ENCODE measurements around the gene MLXIP.

Gene MLXIP

DNA sequence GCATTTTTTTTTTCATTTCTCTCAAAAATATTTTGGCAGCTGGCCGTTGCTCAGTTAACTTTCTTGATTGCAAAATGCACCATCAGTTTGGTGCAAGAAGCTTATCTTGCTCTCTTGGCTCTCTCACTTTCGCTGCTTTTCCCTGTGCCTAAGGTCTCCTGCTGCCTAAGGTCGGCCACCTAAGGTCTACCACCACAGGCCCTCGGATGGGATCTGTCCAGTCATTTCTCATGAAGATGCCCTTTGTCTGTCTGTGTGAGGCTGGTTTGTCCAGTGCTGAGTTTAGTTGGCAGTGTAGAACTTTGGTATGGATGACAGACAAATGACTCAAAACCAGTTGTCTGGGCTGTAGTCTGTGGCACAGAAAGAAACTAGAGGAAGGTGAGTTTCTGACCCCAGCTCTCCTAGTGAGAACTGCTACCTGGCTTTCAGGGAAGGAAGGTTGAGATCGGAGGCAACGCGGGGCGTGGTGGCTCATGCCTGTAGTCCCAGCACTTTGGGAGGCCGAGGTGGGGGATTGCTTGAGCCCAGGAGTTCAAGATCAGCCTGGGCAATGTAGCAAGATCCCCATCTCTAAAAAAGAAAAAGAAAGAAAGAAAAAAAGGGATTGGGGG lies 2.6 kb downstream of the MLXIP start:
- Histone ChIP-seq H3K27me3 (no peaks in the 10 kb centered on the region), H3K4me3 (peak overlapping the region; percentile 70 to 90), H3K4me1 (peaks cover 0 to 50% (median 31%) of the 10 kb centered on the region in 4 donors), H3K36me3 (peaks cover 16 to 29% (median 26%) of the 10 kb centered on the region in 3 donors), H3K9me3 (no peaks in the 10 kb centered on the region), H3K27ac (peak overlapping the region; percentile 74 to 77)
- TF ChIP-seq, protein P1, sequence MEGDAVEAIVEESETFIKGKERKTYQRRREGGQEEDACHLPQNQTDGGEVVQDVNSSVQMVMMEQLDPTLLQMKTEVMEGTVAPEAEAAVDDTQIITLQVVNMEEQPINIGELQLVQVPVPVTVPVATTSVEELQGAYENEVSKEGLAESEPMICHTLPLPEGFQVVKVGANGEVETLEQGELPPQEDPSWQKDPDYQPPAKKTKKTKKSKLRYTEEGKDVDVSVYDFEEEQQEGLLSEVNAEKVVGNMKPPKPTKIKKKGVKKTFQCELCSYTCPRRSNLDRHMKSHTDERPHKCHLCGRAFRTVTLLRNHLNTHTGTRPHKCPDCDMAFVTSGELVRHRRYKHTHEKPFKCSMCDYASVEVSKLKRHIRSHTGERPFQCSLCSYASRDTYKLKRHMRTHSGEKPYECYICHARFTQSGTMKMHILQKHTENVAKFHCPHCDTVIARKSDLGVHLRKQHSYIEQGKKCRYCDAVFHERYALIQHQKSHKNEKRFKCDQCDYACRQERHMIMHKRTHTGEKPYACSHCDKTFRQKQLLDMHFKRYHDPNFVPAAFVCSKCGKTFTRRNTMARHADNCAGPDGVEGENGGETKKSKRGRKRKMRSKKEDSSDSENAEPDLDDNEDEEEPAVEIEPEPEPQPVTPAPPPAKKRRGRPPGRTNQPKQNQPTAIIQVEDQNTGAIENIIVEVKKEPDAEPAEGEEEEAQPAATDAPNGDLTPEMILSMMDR (IDR thresholded peaks at IDR 0.05): no peak
- peak in 1 of 2 donors; percentile 65 for DNase-seq
- intact Hi-C loops (cut with DNase I; ENCODE audit: low total_unique reads): no loop called here

DNA sequence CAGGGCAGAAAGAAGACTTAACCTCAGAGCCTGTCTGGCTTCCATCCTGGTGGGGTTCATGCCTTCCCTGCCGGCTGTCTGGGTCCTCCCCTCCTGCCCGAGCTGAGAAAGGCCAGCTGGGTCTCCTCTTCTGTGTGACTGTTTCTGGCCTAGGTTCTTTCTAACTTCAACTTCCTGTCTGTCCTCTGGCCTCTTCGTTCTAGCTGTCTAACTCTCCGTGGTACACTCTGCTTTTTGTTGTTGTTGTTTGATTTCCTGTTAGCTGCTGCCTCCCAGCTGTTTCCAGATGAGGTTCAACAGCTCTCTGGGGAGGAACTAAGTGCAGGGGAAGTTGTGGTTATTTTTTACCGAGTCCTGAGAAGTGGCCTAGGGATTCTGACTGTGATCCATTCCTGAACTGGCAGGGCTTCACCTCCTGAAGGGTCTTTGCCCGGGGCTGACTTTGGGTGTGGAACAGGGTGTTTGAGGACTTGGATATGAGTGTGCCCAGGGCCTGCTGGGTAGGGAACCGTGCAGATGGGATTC lies 3.2 kb downstream of the MLXIP start:
- Histone ChIP-seq H3K27me3 (no peaks in the 10 kb centered on the region), H3K9me3 (no peaks in the 10 kb centered on the region), H3K4me1 (peaks cover 0 to 55% (median 33%) of the 10 kb centered on the region in 4 donors), H3K27ac (peak overlapping the region; percentile 74 to 77), H3K36me3 (peaks cover 16 to 33% (median 26%) of the 10 kb centered on the region in 3 donors), H3K4me3 (peak overlapping the region; percentile 70 to 90)
- DNase-seq: peak in 1 of 2 donors; percentile 63
- TF ChIP-seq, protein P1 (IDR thresholded peaks at IDR 0.05): no peak
- intact Hi-C loops (cut with DNase I; ENCODE audit: low total_unique reads): no loop called here

DNA sequence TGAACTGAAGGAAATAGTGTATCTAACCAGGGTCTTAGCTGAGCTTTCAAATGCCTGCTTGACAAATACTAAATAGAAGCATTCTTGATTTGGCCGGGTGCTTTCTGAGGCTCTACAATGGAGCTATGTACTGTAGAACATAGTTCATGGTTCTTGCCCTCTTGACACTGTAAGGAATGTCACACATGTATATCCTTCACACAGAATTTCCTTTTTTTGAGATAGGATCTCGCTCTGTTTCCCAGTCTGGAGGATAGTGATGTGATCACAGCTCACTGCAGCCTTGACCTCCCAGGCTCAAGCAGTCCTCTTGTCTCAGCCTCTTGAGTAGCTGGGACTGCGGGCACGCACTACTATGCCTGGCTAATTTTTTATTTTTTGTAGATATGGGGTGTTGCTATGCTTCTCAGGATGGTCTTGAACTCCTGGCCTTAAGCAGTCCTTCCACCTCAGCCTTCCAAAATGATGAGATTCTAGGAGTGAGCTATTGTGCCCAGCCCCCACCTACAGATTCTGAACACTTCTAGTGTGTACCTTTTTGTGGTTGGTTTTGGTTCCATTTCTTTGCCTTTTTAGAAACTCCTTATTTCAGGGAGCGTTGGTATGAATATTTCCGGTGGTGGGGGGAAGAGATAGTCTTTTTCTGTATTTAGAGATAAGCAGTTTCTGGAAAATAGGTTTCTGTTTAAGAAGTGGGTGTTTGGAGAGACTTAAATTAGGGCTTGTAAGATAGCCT lies 4.2 kb downstream of the MLXIP start:
- Histone ChIP-seq H3K9me3 (no peaks in the 10 kb centered on the region), H3K36me3 (peaks cover 16 to 34% (median 26%) of the 10 kb centered on the region in 3 donors), H3K4me3 (peak overlapping the region in 1 of 2 donors; percentile 70), H3K4me1 (peaks cover under 1 to 55% (median 39%) of the 10 kb centered on the region in 4 donors), H3K27me3 (no peaks in the 10 kb centered on the region), H3K27ac (peak overlapping the region; percentile 74 to 77)
- peak in 1 of 2 donors; percentile 28 for DNase-seq
- intact Hi-C loops (cut with DNase I; ENCODE audit: low total_unique reads): no loop called here
- TF ChIP-seq, protein P1 (IDR thresholded peaks at IDR 0.05): no peak

DNA sequence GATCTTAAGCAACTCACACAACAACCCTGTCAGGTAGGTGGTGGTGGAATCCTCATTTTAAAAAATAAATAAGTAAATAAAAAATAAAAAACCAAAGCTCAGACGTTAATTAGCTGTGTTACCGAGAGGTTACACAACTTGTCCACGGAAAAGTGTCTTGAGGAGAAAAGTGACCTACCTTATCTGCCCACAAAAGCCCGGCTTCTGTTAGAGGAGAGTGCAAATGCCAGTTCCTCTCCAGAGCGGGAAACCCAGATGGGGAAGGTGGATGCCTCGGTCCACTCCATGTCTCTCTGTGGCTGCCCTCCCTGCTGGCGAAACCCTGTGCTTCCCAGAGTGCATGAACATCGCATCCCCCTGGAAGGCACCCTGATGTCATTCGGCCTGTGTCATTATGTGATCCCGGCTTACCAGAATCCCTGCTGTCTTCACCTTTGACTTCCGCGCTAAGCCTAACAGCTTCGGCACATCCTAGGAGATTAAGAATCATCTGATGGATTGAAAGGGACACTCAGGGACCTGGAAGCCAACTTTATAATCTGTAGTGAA lies 6.4 kb downstream of the MLXIP start:
- TF ChIP-seq, protein P1 (IDR thresholded peaks at IDR 0.05): no peak
- H3K4me1 ChIP-seq: peaks cover 6 to 74% (median 58%) of the 10 kb centered on the region in 4 donors
- H3K4me3 ChIP-seq: no peak overlapping the region
- H3K9me3 ChIP-seq: no peaks in the 10 kb centered on the region
- H3K36me3 ChIP-seq: peaks cover 16 to 34% (median 26%) of the 10 kb centered on the region in 3 donors
- intact Hi-C loops (cut with DNase I; ENCODE audit: low total_unique reads): loop anchor here (5.0 kb wide), 1 partner anchor 1328 kb away; no protein-coding TSS in a partner anchor
- H3K27me3 ChIP-seq: no peaks in the 10 kb centered on the region
- no peak overlapping the region for H3K27ac ChIP-seq
- peak in 1 of 2 donors; percentile 31 for DNase-seq

DNA sequence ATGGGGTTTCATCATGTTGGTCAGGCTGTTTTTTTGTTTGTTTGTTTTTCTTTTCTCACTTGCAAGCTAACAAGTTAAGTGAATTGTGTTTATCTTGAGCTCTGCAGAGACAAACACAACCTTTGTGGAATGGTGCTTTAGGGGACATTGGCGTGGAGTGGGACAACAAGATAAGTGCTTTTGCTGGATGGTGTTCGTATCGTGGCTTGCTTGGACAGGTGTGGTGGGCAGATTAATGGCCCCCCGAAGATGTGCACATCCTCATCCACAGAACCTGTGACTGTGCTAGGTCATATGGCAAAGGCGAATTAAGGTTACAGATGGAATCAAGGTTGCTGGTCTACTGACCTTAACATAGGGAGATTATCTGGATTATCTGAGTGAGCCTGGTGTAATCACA lies 7.0 kb downstream of the MLXIP start:
- peaks cover 16 to 34% (median 26%) of the 10 kb centered on the region in 3 donors for H3K36me3 ChIP-seq
- H3K27ac ChIP-seq: peak overlapping the region in 1 of 2 donors; percentile 79
- intact Hi-C loops (cut with DNase I; ENCODE audit: low total_unique reads): loop anchor here (5.0 kb wide), 1 partner anchor 1328 kb away; no protein-coding TSS in a partner anchor
- no peak overlapping the region for H3K4me3 ChIP-seq
- peak in 1 of 2 donors; percentile 23 for DNase-seq
- no peaks in the 10 kb centered on the region for H3K27me3 ChIP-seq
- no peaks in the 10 kb centered on the region for H3K9me3 ChIP-seq
- TF ChIP-seq, protein P1 (IDR thresholded peaks at IDR 0.05): no peak
- peaks cover 6 to 79% (median 64%) of the 10 kb centered on the region in 4 donors for H3K4me1 ChIP-seq
